K562 (cell line): ENCODE measurements around the gene ZNF552. TPM values are rescaled to one million over a fixed set of nuclear protein-coding genes. Genes with fewer than 3 reads are reported as not detected.

Experiments
- ATAC-seq: fragments of 200-7000 bp; cut with Tn5 transposase; 3 replicates; pipeline ENCODE4 v1.9.1; 2020; ENCODE audit warnings: moderate library complexity
- BruUV-seq: library from RNA; stranded (reverse); fragments of 400-500 nt; replicated peaks from 2 replicates; lab custom pipeline; 2021; lab: Mats Ljungman, UMichigan
- CTCF ChIA-PET: fragments of 300-600 bp; formaldehyde crosslinking; extraction: SDS; loops from one replicate; lab custom pipeline; 2021; ENCODE audit warnings: low intra/inter-chr PET ratio; lab: Yijun Ruan, JAX
- POLR2A ChIA-PET: fragments of 300-600, 350-650 bp; sonication (Branson Sonifier 250); formaldehyde crosslinking; extraction: SDS; loops from one replicate; lab custom pipeline; 2021; ENCODE audit warnings: antibody characterized with exemption, inconsistent platforms; lab: Yijun Ruan, JAX
- DNase-seq, 4 experiments: peaks; one replicate each; pipeline versions ENCODE4 v3.0.0 to v3.0.0-alpha.2; 2011 to 2018; ENCODE audit warnings: low spot score in 3 of 4, mixed read lengths in 3 of 4; ENCODE audit errors: extremely low read depth in 1 of 4
- FAIRE-seq: peaks from 2 replicates; lab custom pipeline; 2011; peaks lifted over from hg19 to GRCh38; lab: Jason Lieb, UNC
- H2AFZ ChIP-seq: 2 replicates; pipeline ENCODE4 v1.6.0; 2011; ENCODE audit warnings: low read depth, low read length, control low read depth, inconsistent platforms
- H3K27ac ChIP-seq: fragments of 200-600 bp; 3 replicates; pipeline ENCODE4 v1.8.0; 2011; ENCODE audit warnings: low read depth, mild to moderate bottlenecking, control low read depth, inconsistent platforms, low read length, moderate library complexity, mixed read lengths; ENCODE audit errors: extremely low read depth
- H3K27me3 ChIP-seq, 2 experiments: fragments of 300-600 bp in 1 of 2; 2 replicates in 1 of 2; 3 replicates in 1 of 2; pipeline versions ENCODE4 v1.6.0 to v1.8.0; 2011; ENCODE audit warnings: inconsistent platforms in 2 of 2, low read length in 2 of 2, mild to moderate bottlenecking in 1 of 2, mixed read lengths in 1 of 2, moderate library complexity in 1 of 2; ENCODE audit not compliant: control insufficient read depth in 2 of 2, insufficient read depth in 2 of 2
- H3K36me3 ChIP-seq: fragments of 300-600 bp; 3 replicates; pipeline ENCODE4 v1.8.0; 2011; ENCODE audit warnings: mild to moderate bottlenecking, low read length, inconsistent platforms; ENCODE audit not compliant: control insufficient read depth, insufficient read depth
- H3K4me1 ChIP-seq, 2 experiments: fragments of 200-600 bp in 1 of 2; replicated peaks in 1 of 2; 2 replicates in 1 of 2; 3 replicates in 1 of 2; pipeline versions ENCODE4 v1.5.1 to v1.8.0; 2011; ENCODE audit warnings: inconsistent platforms in 2 of 2, low read length in 2 of 2, mild to moderate bottlenecking in 1 of 2, mixed read lengths in 1 of 2, moderate library complexity in 1 of 2; ENCODE audit not compliant: control insufficient read depth in 2 of 2, insufficient read depth in 2 of 2
- H3K4me2 ChIP-seq: 2 replicates; pipeline ENCODE4 v1.6.1; 2011; ENCODE audit warnings: low read length, control low read depth, inconsistent platforms, mixed read lengths; ENCODE audit not compliant: insufficient read depth
- H3K4me3 ChIP-seq: fragments of 200-600 bp; sonication (generic), shearing (Covaris generic); 2 replicates; pipeline ENCODE4 v1.5.1; 2016; ENCODE audit warnings: control low read depth, inconsistent platforms
- H3K79me2 ChIP-seq: fragments of 200-600 bp; 3 replicates; pipeline ENCODE4 v1.8.0; 2011; ENCODE audit warnings: low read length, inconsistent platforms; ENCODE audit not compliant: control insufficient read depth, insufficient read depth
- H3K9ac ChIP-seq, 2 experiments: 2 replicates each; pipeline versions ENCODE4 v1.6.0 to v1.6.1; 2011; ENCODE audit warnings: low read depth in 2 of 2, low read length in 2 of 2, control low read depth in 1 of 2, inconsistent platforms in 1 of 2, mild to moderate bottlenecking in 1 of 2, mixed read lengths in 1 of 2; ENCODE audit not compliant: insufficient read depth in 1 of 2
- H3K9me1 ChIP-seq: one replicate; pipeline ENCODE4 v1.6.0; 2011; ENCODE audit warnings: inconsistent platforms, mild to moderate bottlenecking, low read length, moderate library complexity; ENCODE audit not compliant: control insufficient read depth, insufficient read depth
- H3K9me3 ChIP-seq: replicated peaks from 2 replicates; pipeline ENCODE4 v1.5.1; 2011; ENCODE audit warnings: low read depth, low read length, inconsistent platforms; ENCODE audit not compliant: control insufficient read depth, insufficient read depth
- H4K20me1 ChIP-seq: replicated peaks from 2 replicates; pipeline ENCODE4 v1.6.1; 2011; ENCODE audit warnings: low read length, inconsistent platforms, mixed read lengths; ENCODE audit not compliant: control insufficient read depth, insufficient read depth
- L3MBTL2 ChIP-seq: fragments of 450-650 bp; IDR thresholded peaks from 2 replicates; pipeline ENCODE4 v1.6.1; 2016; ENCODE audit warnings: mild to moderate bottlenecking, moderate library complexity
- PCBP2 ChIP-seq: fragments of 200-400 bp; formaldehyde crosslinking; IDR thresholded peaks from 2 replicates; pipeline ENCODE4 v1.6.1; 2018; ENCODE audit warnings: low read length, low read depth, mild to moderate bottlenecking, moderate library complexity; ENCODE audit not compliant: poor library complexity, severe bottlenecking
- PRDM10 ChIP-seq: fragments of 450-650 bp; IDR thresholded peaks from 2 replicates; pipeline ENCODE4 v1.6.1; 2018; ENCODE audit not compliant: partially characterized antibody
- SMAD2 ChIP-seq: fragments of 150-350 bp; IDR thresholded peaks from 2 replicates; pipeline ENCODE4 v1.6.1; 2014; ENCODE audit warnings: low read depth, mild to moderate bottlenecking, low read length
- ZBTB2 ChIP-seq: fragments of 450-650 bp; IDR thresholded peaks from 2 replicates; pipeline ENCODE4 v1.6.1; 2016; ENCODE audit warnings: antibody characterized with exemption
- ZBTB33 ChIP-seq: sonication (generic); formaldehyde crosslinking; IDR thresholded peaks from 2 replicates; pipeline ENCODE4 v1.8.1; 2023; ENCODE audit warnings: mild to moderate bottlenecking, missing genetic modification reagents
- WGBS: fragments of 100-300 bp; shearing (Covaris generic); methylation state at CpG from one replicate; pipeline ENCODE4 v1.1.6; 2016; ENCODE audit warnings: low coverage, mixed read lengths; ENCODE audit not compliant: insufficient coverage; ENCODE audit errors: missing lambda C conversion rate; 5-methylcytosine and 5-hydroxymethylcytosine counted together
- in situ Hi-C: fragments of 300-500 bp; cut with MboI; formaldehyde crosslinking; loops from 4 replicates; pipeline ENCODE4 v1.15.0; 2018; ENCODE audit warnings: inconsistent platforms, mixed read lengths
- intact Hi-C: fragments of 100-400 bp; cut with micrococcal nuclease; formaldehyde crosslinking; loops from 2 replicates; pipeline ENCODE4 v1.14.2; 2022
- polyA plus RNA-seq, 8 experiments: library from polyadenylated mRNA; depleted of rRNA in 4 of 8; stranded (reverse) in 5 of 8; unstranded in 3 of 8; fragments of >200 nt; fragmentation: Nextera tagmentation in 2 of 8; fragmentation: Illumina TruSeq in 1 of 8; extraction: Ambion mirVana in 2 of 8; extraction: Trizol in 1 of 8; gene quantifications; 2 replicates each; pipeline versions ENCODE4 v1.2.1 to v1.2.3, GENCODE V29; 2011 to 2014; ENCODE audit warnings: inconsistent platforms in 1 of 8, missing spikeins in 1 of 8
- total RNA-seq, 7 experiments: library from RNA; depleted of rRNA in 6 of 7; stranded (reverse); fragments of >200 nt in 6 of 7; fragmentation: Illumina TruSeq in 2 of 7; extraction: Trizol in 2 of 7; gene quantifications; 2 replicates each; pipeline versions ENCODE4 v1.2.1 to v1.2.3, GENCODE V29; 2011 to 2021; ENCODE audit warnings: low replicate concordance in 1 of 7

The ZNF552 gene
- total and polyA plus RNA-seq, 9 of the 15 experiments (the other 6 are each of a cell fraction or from before 2014, with no cell fraction given), result 4.4 to 12.4 (median 8.5) TPM

- no peak for TF ChIP-seq ZBTB2
- no peak for TF ChIP-seq SMAD2
- no peak for TF ChIP-seq PCBP2
- TF ChIP-seq L3MBTL2, result no peak
- TF ChIP-seq ZBTB33 (CRISPR knock-in tag), result no peak
- TF ChIP-seq PRDM10, result peak; percentile 33
- H3K4me1 ChIP-seq, result peaks cover 2 to 5% of the 10 kb centered on the region in 2 experiments; a peak in 4 of 5 replicates
- WGBS, result 90% methylated on average over 11 of the region's 19 CpGs
- no peaks in the 10 kb centered on the region for H3K9me1 ChIP-seq
- DNase-seq, result no peak
- no peak overlapping the region for H2AFZ ChIP-seq
- intact Hi-C loops, result no loop called here
- ATAC-seq, result no peak
- no peak for FAIRE-seq
- peaks cover 26% of the 10 kb centered on the region; the same call in 2 of the 3 replicates for H3K36me3 ChIP-seq
- CTCF ChIA-PET, result no interaction called here
- H4K20me1 ChIP-seq, result no peaks in the 10 kb centered on the region
- no peak overlapping the region for H3K4me3 ChIP-seq
- POLR2A ChIA-PET, result no interaction called here
- H3K9ac ChIP-seq, result peak overlapping the region in 1 of 2 experiments; percentile 68; a peak in 2 of 4 replicates
- no peaks in the 10 kb centered on the region; the same call in 2 of the 3 replicates for H3K79me2 ChIP-seq
- H3K27ac ChIP-seq, result no peak overlapping the region
- no peaks in the 10 kb centered on the region for H3K9me3 ChIP-seq
- H3K27me3 ChIP-seq, result no peaks in the 10 kb centered on the region
- in situ Hi-C loops, result no loop called here
- no peak overlapping the region for H3K4me2 ChIP-seq
- no TSS peak for BruUV-seq
Measured at GRCh38 chr19:57803594-57804325, 11.0 kb downstream of the ZNF552 start.
